NCI-H446 treated with DMSO at 0.1 percent for 48 hours (cell line): ENCODE data around the gene HSD17B14.
"Not testable (repeated sequence)": the region's sequence is repeated elsewhere in the genome, so short reads cannot be mapped to it uniquely, and the experiment has no call there.

Experiments used
- DNase-seq: peaks from one replicate; lab custom pipeline; 2025; lab: John Stamatoyannopoulos, UW

Gene HSD17B14

GRCh38 chr19:48867123-48867745, 30.9 kb upstream of the HSD17B14 start:
- DNase-seq = no peak

GRCh38 chr19:48866692-48867091, 30.4 kb upstream of the HSD17B14 start:
- DNase-seq = no peak

- no peak for DNase-seq
These were observed 26.5 kb upstream of the HSD17B14 start for GRCh38 chr19:48862827-48863226.

GRCh38 chr19:48861313-48861712, 25.0 kb upstream of the HSD17B14 start:
- DNase-seq = no peak

- no peak for DNase-seq
These were observed 23.7 kb upstream of the HSD17B14 start for GRCh38 chr19:48859711-48860572.

GRCh38 chr19:48858984-48859710, 22.9 kb upstream of the HSD17B14 start:
- DNase-seq = no peak

GRCh38 chr19:48856921-48857320, 20.6 kb upstream of the HSD17B14 start:
- DNase-seq = no peak

GRCh38 chr19:48854103-48854502, 17.8 kb upstream of the HSD17B14 start:
- DNase-seq = no peak

GRCh38 chr19:48853483-48853882, 17.2 kb upstream of the HSD17B14 start:
- DNase-seq = no peak

GRCh38 chr19:48852292-48852691, 16.0 kb upstream of the HSD17B14 start:
- no peak for DNase-seq

- DNase-seq = not testable (repeated sequence)
These were observed 10.4 kb upstream of the HSD17B14 start for GRCh38 chr19:48846659-48847058.

GRCh38 chr19:48845384-48845783, 9.1 kb upstream of the HSD17B14 start:
- no peak for DNase-seq

- peak; percentile 20 for DNase-seq
These were observed 8.2 kb upstream of the HSD17B14 start for GRCh38 chr19:48844472-48844871.

- peak; percentile 26 for DNase-seq
These were observed 6.5 kb upstream of the HSD17B14 start for GRCh38 chr19:48842789-48843162.

GRCh38 chr19:48841571-48841970, 5.3 kb upstream of the HSD17B14 start:
- no peak for DNase-seq

GRCh38 chr19:48841047-48841446, 4.8 kb upstream of the HSD17B14 start:
- no peak for DNase-seq

- DNase-seq = no peak
These were observed 1.4 kb upstream of the HSD17B14 start for GRCh38 chr19:48837687-48838086.

GRCh38 chr19:48837051-48837524, 797 bp upstream of the HSD17B14 start:
- DNase-seq = peak; percentile 91

- peak; percentile 62 for DNase-seq
These were observed 580 bp downstream of the HSD17B14 start for GRCh38 chr19:48835734-48836088.

- no peak for DNase-seq
These were observed 2.3 kb downstream of the HSD17B14 start for GRCh38 chr19:48833977-48834376.

GRCh38 chr19:48833049-48833448, 3.2 kb downstream of the HSD17B14 start:
- no peak for DNase-seq

GRCh38 chr19:48830965-48831364, 5.3 kb downstream of the HSD17B14 start:
- no peak for DNase-seq

GRCh38 chr19:48830088-48830487, 6.2 kb downstream of the HSD17B14 start:
- no peak for DNase-seq
